GM18502 (cell line): ENCODE data around the gene APOBEC3H.

Experiments
- ATAC-seq: cut with Tn5 transposase; IDR thresholded peaks from one replicate; pipeline ENCODE4 v1.9.1; 2021; ENCODE audit warnings: mild to moderate bottlenecking; ENCODE audit not compliant: unreplicated experiment, poor library complexity

The APOBEC3H gene

GRCh38 chr22:39106326-39106725, 9.3 kb downstream of the APOBEC3H start:
- ATAC-seq = no peak

GRCh38 chr22:39108487-39108886, 11.4 kb downstream of the APOBEC3H start:
- no peak for ATAC-seq

- ATAC-seq = no peak
Observed at GRCh38 chr22:39109361-39109760, 12.3 kb downstream of the APOBEC3H start.

GRCh38 chr22:39110631-39111561, 13.9 kb downstream of the APOBEC3H start:
- ATAC-seq = no peak

GRCh38 chr22:39114112-39114511, 17.1 kb downstream of the APOBEC3H start:
- no peak for ATAC-seq

- ATAC-seq = no peak
Observed at GRCh38 chr22:39115570-39115969, 18.5 kb downstream of the APOBEC3H start.

GRCh38 chr22:39115977-39116621, 19.1 kb downstream of the APOBEC3H start:
- no peak for ATAC-seq

GRCh38 chr22:39117585-39118191, 20.6 kb downstream of the APOBEC3H start:
- no peak for ATAC-seq

- no peak for ATAC-seq
Observed at GRCh38 chr22:39120983-39121382, 23.9 kb downstream of the APOBEC3H start.

GRCh38 chr22:39122772-39123470, 25.9 kb downstream of the APOBEC3H start:
- no peak for ATAC-seq

GRCh38 chr22:39123751-39124581, 26.9 kb downstream of the APOBEC3H start:
- no peak for ATAC-seq

- ATAC-seq = no peak
Observed at GRCh38 chr22:39125622-39126021, 28.6 kb downstream of the APOBEC3H start.

- ATAC-seq = no peak
Observed at GRCh38 chr22:39128508-39128907, 31.5 kb downstream of the APOBEC3H start.

GRCh38 chr22:39129081-39129480, 32.0 kb downstream of the APOBEC3H start:
- no peak for ATAC-seq

GRCh38 chr22:39129746-39130145, 32.7 kb downstream of the APOBEC3H start:
- ATAC-seq = no peak

- ATAC-seq = no peak
Observed at GRCh38 chr22:39130152-39130704, 33.2 kb downstream of the APOBEC3H start.

- ATAC-seq = no peak
Observed at GRCh38 chr22:39130892-39131855, 34.1 kb downstream of the APOBEC3H start.

GRCh38 chr22:39132281-39132680, 35.2 kb downstream of the APOBEC3H start:
- ATAC-seq = no peak
